D721Med (cell line): Measurements from ENCODE around the gene CCND1.

Experiments used
- DNase-seq: peaks from one replicate; pipeline ENCODE4 v3.0.0; 2011; ENCODE audit warnings: low spot score; ENCODE audit not compliant: insufficient read length
- FAIRE-seq: peaks from 2 replicates; lab custom pipeline; 2011; peaks lifted over from hg19 to GRCh38; lab: Jason Lieb, UNC
- CTCF ChIP-seq: IDR thresholded peaks from 2 replicates; pipeline ENCODE4 v1.5.1; 2012; ENCODE audit warnings: mild to moderate bottlenecking, control low read depth; ENCODE audit not compliant: insufficient read depth; ENCODE audit errors: missing control alignments

CCND1 gene

GRCh38 chr11:69645801-69646492, 5.0 kb downstream of the CCND1 start:
- no peak for TF ChIP-seq CTCF
- DNase-seq (no peak), FAIRE-seq (no peak)

- TF ChIP-seq CTCF: no peak
- no peak for FAIRE-seq
- DNase-seq: no peak
Measured at GRCh38 chr11:69646493-69647389, 5.8 kb downstream of the CCND1 start.

GRCh38 chr11:69647390-69647748, 6.4 kb downstream of the CCND1 start:
- TF ChIP-seq CTCF: no peak
- DNase-seq (no peak), FAIRE-seq (no peak)

- DNase-seq: no peak
- FAIRE-seq: no peak
- TF ChIP-seq CTCF: no peak
Measured at GRCh38 chr11:69647761-69648497, 7.0 kb downstream of the CCND1 start.

GRCh38 chr11:69648679-69649575, 8.0 kb downstream of the CCND1 start:
- no peak for TF ChIP-seq CTCF
- DNase-seq: no peak
- no peak for FAIRE-seq

- TF ChIP-seq CTCF: no peak
- FAIRE-seq (no peak), DNase-seq (no peak)
Measured at GRCh38 chr11:69649576-69649900, 8.6 kb downstream of the CCND1 start.
